Keratinocyte (primary cell): ENCODE measurements around the gene ECHS1.

ENCODE experiments used
- EZH2 ChIP-seq: IDR thresholded peaks from one replicate; pipeline ENCODE4 v1.6.1; 2012; ENCODE audit warnings: inconsistent platforms, mild to moderate bottlenecking, low read length, moderate library complexity
- TF ChIP-seq, protein P1 (sequence below), 3 experiments: IDR thresholded peaks in 1 of 3; conservative IDR thresholded peaks in 1 of 3; optimal IDR thresholded peaks in 1 of 3; 2 replicates in 2 of 3; 3 replicates in 1 of 3; pipeline versions ENCODE3 to v1.5.1; 2011; ENCODE audit warnings: low read length in 3 of 3, mild to moderate bottlenecking in 3 of 3, moderate library complexity in 2 of 3, control low read depth in 1 of 3, inconsistent platforms in 1 of 3; ENCODE audit not compliant: insufficient read depth in 2 of 3; ENCODE audit errors: extremely low read depth in 1 of 3

DNA sequence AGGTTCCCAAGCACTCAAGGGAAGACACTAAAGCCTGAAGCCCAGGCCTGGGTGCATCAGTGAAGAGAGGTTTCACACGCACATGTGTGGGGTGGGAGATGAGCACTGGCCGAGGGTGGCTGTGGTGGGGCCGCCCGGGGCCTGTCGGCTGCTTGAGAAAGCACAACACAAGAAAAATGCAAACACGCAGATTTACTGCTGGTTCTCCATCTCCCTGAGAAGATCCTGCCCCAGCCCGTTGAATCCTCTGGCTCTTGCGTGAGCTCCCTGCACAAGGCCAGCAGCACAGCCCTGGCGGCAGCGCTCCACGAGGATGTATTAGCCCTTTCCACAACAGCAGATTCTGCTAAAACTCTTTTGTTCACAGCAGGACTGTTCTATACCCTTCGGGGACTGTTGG, 58.2 kb downstream of the ECHS1 start:
- TF ChIP-seq, protein P1, sequence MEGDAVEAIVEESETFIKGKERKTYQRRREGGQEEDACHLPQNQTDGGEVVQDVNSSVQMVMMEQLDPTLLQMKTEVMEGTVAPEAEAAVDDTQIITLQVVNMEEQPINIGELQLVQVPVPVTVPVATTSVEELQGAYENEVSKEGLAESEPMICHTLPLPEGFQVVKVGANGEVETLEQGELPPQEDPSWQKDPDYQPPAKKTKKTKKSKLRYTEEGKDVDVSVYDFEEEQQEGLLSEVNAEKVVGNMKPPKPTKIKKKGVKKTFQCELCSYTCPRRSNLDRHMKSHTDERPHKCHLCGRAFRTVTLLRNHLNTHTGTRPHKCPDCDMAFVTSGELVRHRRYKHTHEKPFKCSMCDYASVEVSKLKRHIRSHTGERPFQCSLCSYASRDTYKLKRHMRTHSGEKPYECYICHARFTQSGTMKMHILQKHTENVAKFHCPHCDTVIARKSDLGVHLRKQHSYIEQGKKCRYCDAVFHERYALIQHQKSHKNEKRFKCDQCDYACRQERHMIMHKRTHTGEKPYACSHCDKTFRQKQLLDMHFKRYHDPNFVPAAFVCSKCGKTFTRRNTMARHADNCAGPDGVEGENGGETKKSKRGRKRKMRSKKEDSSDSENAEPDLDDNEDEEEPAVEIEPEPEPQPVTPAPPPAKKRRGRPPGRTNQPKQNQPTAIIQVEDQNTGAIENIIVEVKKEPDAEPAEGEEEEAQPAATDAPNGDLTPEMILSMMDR (optimal IDR thresholded peaks at IDR 0.05 in 1 of 3, IDR thresholded peaks at IDR 0.05 in 1 of 3, conservative IDR thresholded peaks at IDR 0.05 in 1 of 3; ENCODE audit: extremely low read depth in 1 of 3, insufficient read depth in 2 of 3, low read length in 3 of 3), result no peak
- TF ChIP-seq EZH2, result no peak
